ENCODE results near the gene ELP6.

DNA sequence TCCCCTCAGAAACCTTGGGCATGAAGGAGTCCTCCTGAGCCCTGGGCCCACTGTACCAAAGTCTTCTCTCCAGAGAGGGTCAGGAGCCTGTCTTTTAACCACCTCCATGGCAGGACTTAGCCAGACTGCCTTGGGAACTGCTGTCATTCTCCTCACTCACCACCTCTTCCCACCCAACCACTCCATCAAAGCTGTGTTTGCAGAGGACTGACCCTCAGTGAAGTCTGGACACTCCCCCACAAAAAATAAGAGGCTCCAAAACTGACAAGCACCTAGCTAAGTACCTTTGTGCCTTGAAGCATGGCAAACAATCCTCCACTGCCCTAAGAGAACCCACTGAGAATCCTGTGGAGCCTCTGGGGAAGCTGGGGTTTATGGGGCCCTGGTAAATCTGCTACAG lies 35.5 kb downstream of the ELP6 start:
- no peak for TF ChIP-seq POLR2A (IDR thresholded peaks at IDR 0.05; ENCODE audit: low read depth, low read length)
- TF ChIP-seq POLR2AphosphoS5 (IDR thresholded peaks at IDR 0.05; ENCODE audit: low read depth, low read length) = no peak
- no peak for TF ChIP-seq TAF1 (IDR thresholded peaks at IDR 0.05; ENCODE audit: borderline replicate concordance, low read depth, low read length)
